ENCODE measurements around the gene CRLF1.

Gene CRLF1

GRCh38 chr19:18586306-18586705 is 20.3 kb downstream of the CRLF1 start:
- TF ChIP-seq FOXP2 (optimal IDR thresholded peaks at IDR 0.05; ENCODE audit: borderline replicate concordance, extremely low read depth, extremely low read length, insufficient read depth), result no peak
- no peak for TF ChIP-seq SIN3A (IDR thresholded peaks at IDR 0.05; ENCODE audit: borderline replicate concordance, insufficient read depth, low read length)
- TF ChIP-seq REST (IDR thresholded peaks at IDR 0.05; ENCODE audit: insufficient read depth in 1 of 2, low read depth in 2 of 2, low read length in 2 of 2), result no peak
- TF ChIP-seq POLR2AphosphoS5 (IDR thresholded peaks at IDR 0.05; ENCODE audit: low read depth, low read length), result no peak
- TF ChIP-seq TAF1 (IDR thresholded peaks at IDR 0.05; ENCODE audit: borderline replicate concordance, insufficient read depth, low read length), result no peak

- TF ChIP-seq POLR2AphosphoS5 (IDR thresholded peaks at IDR 0.05; ENCODE audit: low read depth, low read length) (no peak), SIN3A (IDR thresholded peaks at IDR 0.05; ENCODE audit: borderline replicate concordance, insufficient read depth, low read length) (no peak), REST (IDR thresholded peaks at IDR 0.05; ENCODE audit: insufficient read depth in 1 of 2, low read depth in 2 of 2, low read length in 2 of 2) (no peak), FOXP2 (optimal IDR thresholded peaks at IDR 0.05; ENCODE audit: borderline replicate concordance, extremely low read depth, extremely low read length, insufficient read depth) (no peak), TAF1 (IDR thresholded peaks at IDR 0.05; ENCODE audit: borderline replicate concordance, insufficient read depth, low read length) (no peak)
Measured at GRCh38 chr19:18580311-18580710, 26.3 kb downstream of the CRLF1 start.

- TF ChIP-seq TAF1 (IDR thresholded peaks at IDR 0.05; ENCODE audit: borderline replicate concordance, insufficient read depth, low read length) (no peak), FOXP2 (optimal IDR thresholded peaks at IDR 0.05; ENCODE audit: borderline replicate concordance, extremely low read depth, extremely low read length, insufficient read depth) (no peak), SIN3A (IDR thresholded peaks at IDR 0.05; ENCODE audit: borderline replicate concordance, insufficient read depth, low read length) (no peak), REST (IDR thresholded peaks at IDR 0.05; ENCODE audit: insufficient read depth in 1 of 2, low read depth in 2 of 2, low read length in 2 of 2) (no peak), POLR2AphosphoS5 (IDR thresholded peaks at IDR 0.05; ENCODE audit: low read depth, low read length) (peak; percentile 56; the same call in 1 of the 2 replicates)
Measured at GRCh38 chr19:18577365-18577914, 29.2 kb downstream of the CRLF1 start.

- TF ChIP-seq REST (IDR thresholded peaks at IDR 0.05; ENCODE audit: insufficient read depth in 1 of 2, low read depth in 2 of 2, low read length in 2 of 2) (no peak), TAF1 (IDR thresholded peaks at IDR 0.05; ENCODE audit: borderline replicate concordance, insufficient read depth, low read length) (no peak), FOXP2 (optimal IDR thresholded peaks at IDR 0.05; ENCODE audit: borderline replicate concordance, extremely low read depth, extremely low read length, insufficient read depth) (no peak), POLR2AphosphoS5 (IDR thresholded peaks at IDR 0.05; ENCODE audit: low read depth, low read length) (no peak), SIN3A (IDR thresholded peaks at IDR 0.05; ENCODE audit: borderline replicate concordance, insufficient read depth, low read length) (no peak)
Measured at GRCh38 chr19:18576383-18576782, 30.2 kb downstream of the CRLF1 start.

All from PFSK-1 (cell line).